NCI-H1105 treated with DMSO at 0.1 percent for 48 hours (cell line): ENCODE results near the gene SORCS3.

ENCODE experiments used
- DNase-seq: peaks from one replicate; lab custom pipeline; 2025; lab: John Stamatoyannopoulos, UW

The SORCS3 gene

GRCh38 chr10:105017116-105017515, 376.0 kb downstream of the SORCS3 start:
- no peak for DNase-seq

GRCh38 chr10:105017691-105018090, 376.6 kb downstream of the SORCS3 start:
- no peak for DNase-seq

- DNase-seq, result no peak
Observed at GRCh38 chr10:105023211-105024111, 382.4 kb downstream of the SORCS3 start.

GRCh38 chr10:105024184-105024583, 383.1 kb downstream of the SORCS3 start:
- DNase-seq, result peak; percentile 21

- DNase-seq, result no peak
Observed at GRCh38 chr10:105025092-105025491, 384.0 kb downstream of the SORCS3 start.

GRCh38 chr10:105026566-105026965, 385.5 kb downstream of the SORCS3 start:
- no peak for DNase-seq

GRCh38 chr10:105029286-105029685, 388.2 kb downstream of the SORCS3 start:
- DNase-seq, result no peak

- DNase-seq, result no peak
Observed at GRCh38 chr10:105037022-105037421, 395.9 kb downstream of the SORCS3 start.

GRCh38 chr10:105041956-105042355, 400.9 kb downstream of the SORCS3 start:
- no peak for DNase-seq

GRCh38 chr10:105042906-105043552, 401.9 kb downstream of the SORCS3 start:
- DNase-seq, result no peak

GRCh38 chr10:105044902-105045301, 403.8 kb downstream of the SORCS3 start:
- no peak for DNase-seq

- no peak for DNase-seq
Observed at GRCh38 chr10:105056413-105056812, 415.3 kb downstream of the SORCS3 start.

GRCh38 chr10:105062951-105063350, 421.9 kb downstream of the SORCS3 start:
- DNase-seq, result no peak

GRCh38 chr10:105063796-105064195, 422.7 kb downstream of the SORCS3 start:
- peak; percentile 3 for DNase-seq

GRCh38 chr10:105068497-105068896, 427.4 kb downstream of the SORCS3 start:
- no peak for DNase-seq

- no peak for DNase-seq
Observed at GRCh38 chr10:105070249-105070648, 429.2 kb downstream of the SORCS3 start.

GRCh38 chr10:105070952-105071351, 429.9 kb downstream of the SORCS3 start:
- DNase-seq, result no peak

GRCh38 chr10:105071980-105072379, 430.9 kb downstream of the SORCS3 start:
- DNase-seq, result no peak

- DNase-seq, result no peak
Observed at GRCh38 chr10:105073999-105074398, 432.9 kb downstream of the SORCS3 start.

- DNase-seq, result no peak
Observed at GRCh38 chr10:105075031-105075430, 433.9 kb downstream of the SORCS3 start.

- no peak for DNase-seq
Observed at GRCh38 chr10:105085980-105086379, 444.9 kb downstream of the SORCS3 start.

- DNase-seq, result no peak
Observed at GRCh38 chr10:105094048-105094447, 453.0 kb downstream of the SORCS3 start.

GRCh38 chr10:105096316-105096715, 455.2 kb downstream of the SORCS3 start:
- no peak for DNase-seq
